Neuronal stem cell (in vitro differentiated cells): ENCODE results near the gene ZBTB2.
"Not testable (repeated sequence)": the region's sequence is repeated elsewhere in the genome, so short reads cannot be mapped to it uniquely, and the experiment has no call there.

Source experiments
- DNase-seq: peaks from one replicate; pipeline ENCODE4 v3.0.0-alpha.2; 2013; ENCODE audit warnings: low spot score
- H2AFZ ChIP-seq: one replicate; pipeline ENCODE4 v1.6.1; 2013; ENCODE audit warnings: mild to moderate bottlenecking, low read length, inconsistent platforms
- H2AK5ac ChIP-seq: 2 replicates; pipeline ENCODE4 v1.6.1; 2013; ENCODE audit warnings: low read depth, mild to moderate bottlenecking, inconsistent platforms, low read length, moderate library complexity, mixed read lengths
- H2BK120ac ChIP-seq: 2 replicates; pipeline ENCODE4 v1.6.1; 2013; ENCODE audit warnings: low read depth, mild to moderate bottlenecking, inconsistent platforms, low read length, moderate library complexity, mixed read lengths
- H2BK12ac ChIP-seq: one replicate; pipeline ENCODE4 v1.6.1; 2013; ENCODE audit warnings: low read length, inconsistent platforms
- H2BK15ac ChIP-seq: 2 replicates; pipeline ENCODE4 v1.6.1; 2013; ENCODE audit warnings: mild to moderate bottlenecking, low read length, inconsistent platforms, mixed read lengths
- H2BK5ac ChIP-seq: one replicate; pipeline ENCODE4 v1.6.1; 2013; ENCODE audit warnings: inconsistent platforms, mild to moderate bottlenecking, low read length, moderate library complexity
- H3K14ac ChIP-seq: one replicate; pipeline ENCODE4 v1.6.1; 2013; ENCODE audit warnings: low read length, inconsistent platforms
- H3K18ac ChIP-seq: 2 replicates; pipeline ENCODE4 v1.6.1; 2013; ENCODE audit warnings: low read length, inconsistent platforms
- H3K23ac ChIP-seq: 2 replicates; pipeline ENCODE4 v1.6.1; 2013; ENCODE audit warnings: low read depth, mild to moderate bottlenecking, mixed read lengths, low read length, inconsistent platforms; ENCODE audit not compliant: poor library complexity
- H3K27ac ChIP-seq: replicated peaks from 3 replicates; pipeline ENCODE4 v1.5.1; 2013; ENCODE audit warnings: low read length, inconsistent platforms
- H3K27me3 ChIP-seq, 3 experiments: 2 replicates each; pipeline ENCODE4 v1.6.1; 2013; ENCODE audit warnings: low read length in 3 of 3, mild to moderate bottlenecking in 2 of 3, inconsistent platforms in 1 of 3, low read depth in 1 of 3, mixed read lengths in 1 of 3, moderate library complexity in 1 of 3; ENCODE audit not compliant: control insufficient read depth in 3 of 3, insufficient read depth in 3 of 3
- H3K36me3 ChIP-seq, 2 donors: replicated peaks in 1 of 2; 2 replicates each; pipeline ENCODE4 v1.6.1; 2013; ENCODE audit warnings: low read length in 2 of 2; ENCODE audit not compliant: control insufficient read depth in 2 of 2, insufficient read depth in 2 of 2
- H3K4ac ChIP-seq: 2 replicates; pipeline ENCODE4 v1.6.1; 2013; ENCODE audit warnings: inconsistent platforms, mild to moderate bottlenecking, low read length, moderate library complexity
- H3K4me1 ChIP-seq, 2 donors: 1 replicate in 1 of 2; 2 replicates in 1 of 2; pipeline ENCODE4 v1.6.1; 2013; ENCODE audit warnings: low read length in 2 of 2, low read depth in 1 of 2; ENCODE audit not compliant: control insufficient read depth in 2 of 2, insufficient read depth in 1 of 2
- H3K4me2 ChIP-seq: one replicate; pipeline ENCODE4 v1.6.1; 2013; ENCODE audit warnings: mild to moderate bottlenecking, low read length, inconsistent platforms; ENCODE audit not compliant: insufficient read depth, poor library complexity, severe bottlenecking
- H3K4me3 ChIP-seq, 2 donors: 2 replicates each; pipeline ENCODE4 v1.5.1; 2013; ENCODE audit warnings: low read length in 2 of 2, mild to moderate bottlenecking in 2 of 2, inconsistent platforms in 1 of 2, moderate library complexity in 1 of 2
- H3K79me1 ChIP-seq: one replicate; pipeline ENCODE4 v1.6.1; 2013; ENCODE audit warnings: low read depth, mild to moderate bottlenecking, inconsistent platforms, low read length, moderate library complexity
- H3K9ac ChIP-seq: one replicate; pipeline ENCODE4 v1.6.1; 2013; ENCODE audit warnings: mild to moderate bottlenecking, low read depth, low read length, inconsistent platforms; ENCODE audit not compliant: poor library complexity
- H3K9me3 ChIP-seq, 2 donors: replicated peaks in 1 of 2; 2 replicates each; pipeline versions ENCODE3 to v1.6.1; 2013; ENCODE audit warnings: low read length in 2 of 2, mild to moderate bottlenecking in 2 of 2, inconsistent platforms in 1 of 2, low read depth in 1 of 2, mixed read lengths in 1 of 2, moderate library complexity in 1 of 2; ENCODE audit not compliant: control insufficient read depth in 2 of 2, insufficient read depth in 1 of 2
- H4K8ac ChIP-seq: one replicate; pipeline ENCODE4 v1.6.1; 2013; ENCODE audit warnings: low read depth, mild to moderate bottlenecking, inconsistent platforms, low read length, moderate library complexity
- H4K91ac ChIP-seq: one replicate; pipeline ENCODE4 v1.6.1; 2013; ENCODE audit warnings: low read length, low read depth, mild to moderate bottlenecking, inconsistent platforms; ENCODE audit not compliant: poor library complexity
- WGBS, 2 donors: extraction: QIAGEN DNeasy Blood & Tissue Kit; methylation state at CpG; one replicate each; pipeline ENCODE4 v1.1.7; 2013; ENCODE audit warnings: missing lambda C conversion rate in 2 of 2, mixed read lengths in 1 of 2; ENCODE audit not compliant: insufficient read length in 2 of 2, insufficient replicate concordance in 1 of 2; ENCODE audit errors: extremely low coverage in 2 of 2; 5-methylcytosine and 5-hydroxymethylcytosine counted together

The ZBTB2 gene

DNA sequence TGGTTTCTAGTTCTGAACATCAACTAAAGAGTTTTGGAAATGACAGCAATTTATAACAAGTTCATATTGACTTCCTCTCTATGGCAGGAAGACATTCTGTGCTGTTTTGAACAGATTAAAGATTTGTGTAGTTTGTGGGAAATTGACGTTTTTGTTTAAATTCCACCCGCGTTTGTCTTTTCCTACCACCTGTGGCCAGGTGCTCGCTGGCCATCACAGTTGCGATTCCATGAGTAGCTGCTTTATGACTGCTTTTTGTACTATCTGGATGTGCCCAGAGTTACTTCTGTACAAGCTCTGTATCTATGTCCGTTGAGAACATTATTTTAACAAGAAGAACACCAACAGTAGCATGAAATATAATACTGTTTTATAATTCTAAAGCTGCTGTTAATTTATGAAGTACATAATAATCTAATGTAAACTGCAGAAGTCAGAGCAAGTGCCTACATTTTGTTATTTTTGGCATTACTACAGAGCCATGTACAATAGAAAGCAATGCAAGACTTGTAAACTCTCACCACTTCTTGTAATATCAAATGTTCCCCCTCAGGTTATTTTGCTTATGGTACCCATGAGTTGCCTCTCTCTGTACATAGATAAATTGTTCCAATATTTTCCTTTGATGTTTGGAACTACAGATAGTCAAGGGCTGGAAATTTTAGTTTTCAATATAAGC lies 33.5 kb downstream of the ZBTB2 start:
- H4K8ac ChIP-seq, result no peak overlapping the region
- no peak overlapping the region for H3K9ac ChIP-seq
- H2BK120ac ChIP-seq, result no peak overlapping the region
- H4K91ac ChIP-seq, result no peak overlapping the region
- H3K36me3 ChIP-seq, result peaks cover 8 to 41% of the 10 kb centered on the region in 2 donors
- peaks cover 0 to 2% of the 10 kb centered on the region in 2 donors for H3K4me1 ChIP-seq
- H3K4me3 ChIP-seq, result no peak overlapping the region
- no peak overlapping the region for H3K18ac ChIP-seq
- no peaks in the 10 kb centered on the region for H3K9me3 ChIP-seq
- H2AK5ac ChIP-seq, result no peak overlapping the region
- H2AFZ ChIP-seq, result no peak overlapping the region
- no peak overlapping the region for H2BK15ac ChIP-seq
- no peaks in the 10 kb centered on the region for H3K79me1 ChIP-seq
- no peak overlapping the region for H3K14ac ChIP-seq
- no peak overlapping the region for H3K27ac ChIP-seq
- WGBS, 2 donors, result no CpG with 5 or more reads among the region's 6 CpGs
- no peaks in the 10 kb centered on the region for H3K27me3 ChIP-seq
- H2BK12ac ChIP-seq, result no peak overlapping the region
- H3K4ac ChIP-seq, result no peak overlapping the region
- H3K23ac ChIP-seq, result no peak overlapping the region
- DNase-seq, result no peak
- H3K4me2 ChIP-seq, result no peak overlapping the region
- no peak overlapping the region for H2BK5ac ChIP-seq

DNA sequence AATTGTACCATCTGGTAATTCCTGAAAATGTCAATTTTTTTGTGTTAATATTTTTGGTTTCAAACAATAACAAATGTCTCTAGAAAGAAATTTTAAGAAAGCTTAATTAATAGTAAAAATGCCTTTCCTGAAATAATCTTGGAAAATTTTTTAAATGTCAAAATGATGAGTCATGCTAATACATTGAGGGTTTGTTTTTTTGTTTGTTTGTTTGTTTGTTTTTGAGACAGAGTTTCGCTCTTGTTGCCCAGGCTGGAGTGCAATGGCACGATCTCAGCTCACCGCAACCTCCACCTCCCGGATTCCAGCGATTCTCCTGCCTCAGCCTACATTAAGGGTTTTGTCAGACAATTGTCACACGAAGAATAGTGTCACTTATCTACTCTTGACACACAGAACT lies 34.4 kb downstream of the ZBTB2 start:
- no CpG with 5 or more reads among the region's 6 CpGs for WGBS, 2 donors
- H2BK120ac ChIP-seq, H3K4me2 ChIP-seq: not testable (repeated sequence)

DNA sequence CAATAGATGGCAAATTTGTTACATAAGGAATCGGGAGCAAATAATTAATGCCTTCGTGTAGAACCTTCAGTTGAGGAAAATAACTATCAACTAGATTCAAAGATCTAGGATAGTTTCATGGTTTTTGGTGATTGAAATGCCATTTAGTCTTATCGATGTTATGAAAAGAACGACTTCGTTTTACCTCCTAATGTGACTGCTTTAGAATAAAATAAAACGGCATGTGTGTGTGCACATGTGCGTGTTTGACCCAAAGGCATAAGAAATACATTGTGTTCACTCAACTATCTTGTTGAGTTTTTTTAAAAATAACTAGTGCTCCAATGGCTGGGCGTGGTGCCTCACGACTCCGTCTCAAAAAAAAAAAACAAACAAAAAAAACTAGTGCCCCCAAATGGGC lies 37.6 kb downstream of the ZBTB2 start:
- H2BK5ac ChIP-seq, result no peak overlapping the region
- no peak overlapping the region for H3K14ac ChIP-seq
- no peaks in the 10 kb centered on the region for H3K9me3 ChIP-seq
- no peak overlapping the region for H2BK15ac ChIP-seq
- no peak overlapping the region for H3K18ac ChIP-seq
- H4K91ac ChIP-seq, result no peak overlapping the region
- no peak overlapping the region for H3K9ac ChIP-seq
- H3K36me3 ChIP-seq, result peaks cover 11 to 33% of the 10 kb centered on the region in 2 donors
- no peak overlapping the region for H2BK120ac ChIP-seq
- no peaks in the 10 kb centered on the region for H3K4me1 ChIP-seq
- no peak overlapping the region for H3K4me3 ChIP-seq
- no peak overlapping the region for H3K4ac ChIP-seq
- no peaks in the 10 kb centered on the region for H3K27me3 ChIP-seq
- no peak overlapping the region for H2BK12ac ChIP-seq
- DNase-seq, result no peak
- no peak overlapping the region for H3K4me2 ChIP-seq
- H4K8ac ChIP-seq, result no peak overlapping the region
- no peak overlapping the region for H2AK5ac ChIP-seq
- no peaks in the 10 kb centered on the region for H3K79me1 ChIP-seq
- no CpG with 5 or more reads among the region's 10 CpGs for WGBS, 2 donors
- H3K23ac ChIP-seq, result no peak overlapping the region
- no peak overlapping the region for H3K27ac ChIP-seq
- H2AFZ ChIP-seq, result no peak overlapping the region

More for the DNA sequence above, 34.4 kb downstream of the ZBTB2 start:
- not testable (repeated sequence) for H4K8ac ChIP-seq, H3K4me3 ChIP-seq, H2BK15ac ChIP-seq, H3K18ac ChIP-seq, H2AFZ ChIP-seq, H3K79me1 ChIP-seq, H3K27me3 ChIP-seq, DNase-seq, H3K23ac ChIP-seq, H3K27ac ChIP-seq, H3K9ac ChIP-seq, H4K91ac ChIP-seq, H3K14ac ChIP-seq, H2BK5ac ChIP-seq, H3K4ac ChIP-seq, H2AK5ac ChIP-seq, H3K9me3 ChIP-seq, H3K4me1 ChIP-seq, H2BK12ac ChIP-seq
- H3K36me3 ChIP-seq, result peaks cover 8 to 43% of the 10 kb centered on the region in 2 donors

DNA sequence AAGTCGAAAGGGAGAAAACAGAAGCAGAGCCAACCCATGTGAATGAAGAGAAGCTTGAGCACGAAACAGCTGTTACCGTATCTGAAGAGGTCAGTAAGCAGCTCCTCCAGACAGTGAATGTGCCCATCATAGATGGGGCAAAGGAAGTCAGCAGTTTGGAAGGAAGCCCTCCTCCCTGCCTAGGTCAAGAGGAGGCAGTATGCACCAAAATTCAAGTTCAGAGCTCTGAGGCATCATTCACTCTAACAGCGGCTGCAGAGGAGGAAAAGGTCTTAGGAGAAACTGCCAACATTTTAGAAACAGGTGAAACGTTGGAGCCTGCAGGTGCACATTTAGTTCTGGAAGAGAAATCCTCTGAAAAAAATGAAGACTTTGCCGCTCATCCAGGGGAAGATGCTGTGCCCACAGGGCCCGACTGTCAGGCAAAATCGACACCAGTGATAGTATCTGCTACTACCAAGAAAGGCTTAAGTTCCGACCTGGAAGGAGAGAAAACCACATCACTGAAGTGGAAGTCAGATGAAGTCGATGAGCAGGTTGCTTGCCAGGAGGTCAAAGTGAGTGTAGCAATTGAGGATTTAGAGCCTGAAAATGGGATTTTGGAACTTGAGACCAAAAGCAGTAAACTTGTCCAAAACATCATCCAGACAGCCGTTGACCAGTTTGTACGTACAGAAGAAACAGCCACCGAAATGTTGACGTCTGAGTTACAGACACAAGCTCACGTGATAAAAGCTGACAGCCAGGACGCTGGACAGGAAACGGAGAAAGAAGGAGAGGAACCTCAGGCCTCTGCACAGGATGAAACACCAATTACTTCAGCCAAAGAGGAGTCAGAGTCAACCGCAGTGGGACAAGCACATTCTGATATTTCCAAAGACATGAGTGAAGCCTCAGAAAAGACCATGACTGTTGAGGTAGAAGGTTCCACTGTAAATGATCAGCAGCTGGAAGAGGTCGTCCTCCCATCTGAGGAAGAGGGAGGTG lies 38.7 kb downstream of the ZBTB2 start:
- H3K36me3 ChIP-seq, result peaks cover 9 to 27% of the 10 kb centered on the region in 2 donors
- no peak overlapping the region for H3K4me2 ChIP-seq
- no peak overlapping the region for H3K4ac ChIP-seq
- DNase-seq, result no peak
- H2BK15ac ChIP-seq, result no peak overlapping the region
- H2AK5ac ChIP-seq, result no peak overlapping the region
- H2BK5ac ChIP-seq, result no peak overlapping the region
- no peaks in the 10 kb centered on the region for H3K9me3 ChIP-seq
- H3K4me3 ChIP-seq, result no peak overlapping the region
- H4K91ac ChIP-seq, result no peak overlapping the region
- H2AFZ ChIP-seq, result no peak overlapping the region
- H4K8ac ChIP-seq, result no peak overlapping the region
- H3K79me1 ChIP-seq, result no peaks in the 10 kb centered on the region
- H3K23ac ChIP-seq, result no peak overlapping the region
- no peaks in the 10 kb centered on the region for H3K27me3 ChIP-seq
- H3K27ac ChIP-seq, result no peak overlapping the region
- no peak overlapping the region for H3K14ac ChIP-seq
- no peak overlapping the region for H3K9ac ChIP-seq
- H2BK12ac ChIP-seq, result no peak overlapping the region
- H3K18ac ChIP-seq, result no peak overlapping the region
- no peaks in the 10 kb centered on the region for H3K4me1 ChIP-seq
- WGBS, 2 donors, result no CpG with 5 or more reads among the region's 19 CpGs
- H2BK120ac ChIP-seq, result no peak overlapping the region
